Motor neuron (in vitro differentiated cells): ENCODE data around the gene PLAAT4. TPM values are rescaled to one million over a fixed set of nuclear protein-coding genes. Genes with fewer than 3 reads are reported as not detected.
"Not testable (repeated sequence)": the region's sequence is repeated elsewhere in the genome, so short reads cannot be mapped to it uniquely, and the experiment has no call there.

Source experiments
- ATAC-seq, 8 experiments: fragments of 200-7000 bp; cut with Tn5 transposase; replicated peaks in 6 of 8; 2 replicates each; pipeline ENCODE4 v1.8.0; 2021; ENCODE audit warnings: mild to moderate bottlenecking in 8 of 8, moderate library complexity in 8 of 8
- H3K27ac ChIP-seq, 2 donors: fragments of 250-450 bp; sonication (Bioruptor Pico); 2 replicates each; pipeline ENCODE4 v1.9.0; 2021; ENCODE audit warnings: antibody characterized with exemption in 2 of 2, mild to moderate bottlenecking in 2 of 2, moderate library complexity in 1 of 2
- H3K4me1 ChIP-seq, 2 donors: fragments of 250-450 bp; sonication (Bioruptor Pico); replicated peaks in 1 of 2; 2 replicates each; pipeline ENCODE4 v1.6.1; 2021; ENCODE audit warnings: antibody characterized with exemption in 2 of 2, mild to moderate bottlenecking in 2 of 2, moderate library complexity in 1 of 2
- H3K4me3 ChIP-seq, 5 donors: fragments of 250-450 bp; sonication (Bioruptor Pico); 2 replicates each; pipeline ENCODE4 v1.9.0; 2021; ENCODE audit warnings: antibody characterized with exemption in 5 of 5, mild to moderate bottlenecking in 5 of 5, moderate library complexity in 4 of 5
- WGBS, 10 experiments: fragments of 450-650 bp; shearing (Covaris generic); methylation state at CpG; one replicate each; pipeline ENCODE4 v1.0.0; 2022; 5-methylcytosine and 5-hydroxymethylcytosine counted together
- in situ Hi-C, 9 experiments: fragments of 400-800 bp; cut with MboI; loops; one replicate each; pipeline ENCODE4 v1.15.0; 2021; ENCODE audit warnings: low sequenced_read_pairs in 9 of 9, low pct_unique_long_range_greater_than_20kb in 2 of 9; ENCODE audit not compliant: unreplicated experiment in 9 of 9
- total RNA-seq, 8 experiments: library from RNA; unstranded; fragments of 300-600 nt; gene quantifications; 2 replicates each; pipeline versions ENCODE4 v1.2.3 to v1.2.4, GENCODE V29; 2022

The PLAAT4 gene
- total RNA-seq, 8 experiments from 2014 or later = 0.58 to 655 (median 64.3) TPM; not detected in 2

DNA sequence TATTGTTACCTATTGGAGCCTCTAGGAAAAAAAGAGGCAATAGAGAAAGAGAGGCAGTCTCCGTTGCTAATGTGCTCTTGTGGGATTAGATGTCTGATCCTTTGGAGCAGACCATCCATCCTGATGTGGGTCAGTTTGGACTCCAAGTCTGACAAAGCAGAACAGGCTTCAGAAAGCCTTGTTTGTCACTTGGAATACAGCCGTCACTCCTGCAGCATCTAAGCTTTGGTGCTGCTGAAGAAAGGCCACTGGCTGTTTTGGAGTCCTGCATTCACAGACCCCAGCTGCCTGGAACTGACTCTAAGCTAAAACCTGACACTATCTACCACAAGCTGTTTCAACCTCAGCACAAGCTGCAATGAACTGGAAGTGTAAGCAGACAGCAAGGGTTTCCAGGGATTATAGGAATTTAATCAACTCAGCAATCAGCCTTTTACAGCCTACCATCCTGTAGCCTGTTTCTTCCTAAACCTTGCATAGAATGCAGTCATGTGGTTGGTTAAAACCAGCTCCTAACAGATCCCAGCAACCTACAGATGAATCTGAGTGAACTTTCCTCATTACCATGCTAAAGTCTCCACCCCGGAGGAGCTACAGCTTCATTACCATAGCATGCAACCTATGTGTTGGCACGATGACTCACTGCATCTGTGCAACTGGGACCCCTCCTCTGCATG lies 3.7 kb upstream of the PLAAT4 start:
- peaks cover 59 to 62% of the 10 kb centered on the region in 2 donors for H3K4me1 ChIP-seq
- peak; percentile 1 to 76 (median 62) for ATAC-seq
- no peak overlapping the region for H3K4me3 ChIP-seq
- WGBS, 10 experiments = 7 to 83% (median 18%) methylated on average over 1 to 3 of the region's 4 CpGs; no CpG with 5 or more reads in 2 of the 10 experiments
- in situ Hi-C loops = no loop called here
- peak overlapping the region; percentile 17 to 77 for H3K27ac ChIP-seq

DNA sequence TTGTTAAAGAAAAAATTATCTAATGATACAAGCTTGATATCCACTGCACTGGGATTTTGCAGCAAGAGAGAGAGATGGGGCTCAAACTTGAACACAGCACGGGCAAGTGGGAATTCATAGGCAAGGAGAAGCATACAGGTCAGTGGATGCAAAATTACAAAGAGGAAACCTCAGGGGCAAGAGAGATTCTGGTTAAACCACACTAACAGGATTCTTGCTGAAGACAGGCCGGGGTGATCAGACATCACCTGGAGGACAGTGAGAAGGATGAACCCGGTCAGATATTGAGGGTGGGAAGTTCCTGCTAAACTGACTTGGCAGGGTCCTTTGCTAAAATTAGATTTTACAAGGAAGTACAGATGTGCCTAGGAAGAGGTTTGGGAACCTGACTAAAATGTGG lies 2.5 kb upstream of the PLAAT4 start:
- ATAC-seq = no peak
- Histone ChIP-seq H3K4me1 (peaks cover 50 to 52% of the 10 kb centered on the region in 2 donors), H3K4me3 (no peak overlapping the region), H3K27ac (no peak overlapping the region)
- 70 to 100% (median 96%) methylated on average over 1 to 3 of the region's 3 CpGs; no CpG with 5 or more reads in 2 of the 10 experiments for WGBS, 10 experiments
- in situ Hi-C loops = no loop called here

GRCh38 chr11:63534895-63535461 lies 1.6 kb upstream of the PLAAT4 start:
- no peak overlapping the region for H3K4me3 ChIP-seq
- 69 to 100% (median 89%) methylated on average over 1 to 5 of the region's 5 CpGs; no CpG with 5 or more reads in 2 of the 10 experiments for WGBS, 10 experiments
- no peak overlapping the region for H3K27ac ChIP-seq
- peaks cover 41 to 43% of the 10 kb centered on the region in 2 donors for H3K4me1 ChIP-seq
- in situ Hi-C loops = no loop called here
- no peak for ATAC-seq

GRCh38 chr11:63535734-63536133 lies 874 bp upstream of the PLAAT4 start:
- WGBS, 10 experiments = 100% methylated on average over 1 of the region's 1 CpG; no CpG with 5 or more reads in 7 of the 10 experiments
- H3K27ac ChIP-seq = no peak overlapping the region
- no peak for ATAC-seq
- peaks cover 37 to 39% of the 10 kb centered on the region in 2 donors for H3K4me1 ChIP-seq
- in situ Hi-C loops = no loop called here
- H3K4me3 ChIP-seq = no peak overlapping the region

DNA sequence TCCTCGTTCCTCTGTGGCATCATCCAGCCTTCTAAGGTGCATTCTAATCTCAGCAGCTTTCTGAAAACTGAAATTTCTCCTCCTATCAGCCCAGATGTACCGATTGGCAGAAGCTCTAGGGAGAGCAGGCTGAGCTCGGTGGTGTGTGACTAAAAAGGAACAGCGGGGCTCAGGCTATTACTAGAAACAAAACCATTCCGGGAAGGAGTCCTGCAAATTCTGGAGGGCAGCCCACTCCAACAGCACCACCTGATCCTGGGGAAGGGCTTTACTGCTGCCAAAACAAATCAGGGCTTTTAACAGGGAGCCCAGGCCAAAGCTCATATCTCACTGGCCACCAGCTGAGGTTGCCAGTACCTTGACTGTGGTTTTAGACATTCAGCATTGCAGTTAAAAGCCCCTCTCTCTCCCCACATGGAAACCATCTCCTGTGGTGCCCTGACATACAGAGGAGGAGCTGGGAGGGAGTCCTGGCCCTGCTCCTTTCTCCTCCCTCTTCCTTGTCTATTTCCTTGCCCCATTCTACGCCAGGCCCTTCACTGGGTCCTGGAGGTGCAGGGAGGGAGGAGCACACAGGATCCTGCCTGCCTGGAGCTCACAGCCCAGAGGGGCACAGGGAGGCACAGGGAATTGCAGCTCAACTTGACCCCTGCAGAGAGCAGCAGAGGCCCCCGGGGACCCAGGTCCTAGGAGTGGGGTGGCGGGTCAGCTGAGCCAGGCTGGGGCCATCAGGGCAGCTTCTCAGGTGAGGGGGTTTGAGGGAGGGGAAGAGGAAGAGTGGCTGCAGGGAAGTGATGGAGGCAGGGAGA lies 889 bp downstream of the PLAAT4 start:
- whole genome bisulfite sequencing, 10 experiments = 17 to 89% (median 50%) methylated on average over 1 to 6 of the region's 8 CpGs; no CpG with 5 or more reads in 4 of the 10 experiments
- Histone ChIP-seq H3K4me3 (no peak overlapping the region), H3K4me1 (peaks cover 19 to 25% of the 10 kb centered on the region in 2 donors), H3K27ac (no peak overlapping the region)
- in situ Hi-C loops = no loop called here
- peak in 4 of 8 experiments; percentile 19 to 70 (median 46) for ATAC-seq

GRCh38 chr11:63542506-63542905 lies 5.9 kb downstream of the PLAAT4 start:
- in situ Hi-C loops, H3K4me3 ChIP-seq, ATAC-seq, H3K27ac ChIP-seq: not testable (repeated sequence)
- 8 to 100% (median 63%) methylated on average over 1 to 2 of the region's 2 CpGs; no CpG with 5 or more reads in 1 of the 10 experiments for WGBS, 10 experiments
- peaks cover 1 to 16% of the 10 kb centered on the region in 2 donors for H3K4me1 ChIP-seq

DNA sequence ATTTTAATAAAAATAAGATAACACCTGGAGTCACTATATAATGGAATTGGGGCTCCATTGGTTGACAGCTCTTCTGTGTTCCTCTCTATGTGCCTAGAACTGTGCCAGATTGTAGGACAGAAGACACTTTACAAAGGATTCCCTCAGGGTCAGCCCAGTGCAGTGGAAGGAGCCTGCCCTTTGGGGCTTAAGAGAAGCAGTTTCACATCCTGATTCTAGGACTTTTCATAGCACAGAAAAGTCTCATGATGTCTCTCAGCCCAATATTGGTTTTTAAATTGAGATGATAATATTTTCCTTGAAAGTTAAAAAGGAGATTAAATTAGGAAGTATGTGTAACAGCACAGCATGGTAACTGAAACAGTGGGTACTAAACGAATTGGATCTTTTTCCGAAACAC lies 7.1 kb downstream of the PLAAT4 start:
- Histone ChIP-seq H3K4me3 (no peak overlapping the region), H3K27ac (no peak overlapping the region), H3K4me1 (peaks cover 0 to 14% of the 10 kb centered on the region in 2 donors)
- WGBS, 10 experiments = 67 to 100% (median 96%) methylated on average over 1 to 2 of the region's 2 CpGs; no CpG with 5 or more reads in 4 of the 10 experiments
- no peak for ATAC-seq
- in situ Hi-C loops = no loop called here

DNA sequence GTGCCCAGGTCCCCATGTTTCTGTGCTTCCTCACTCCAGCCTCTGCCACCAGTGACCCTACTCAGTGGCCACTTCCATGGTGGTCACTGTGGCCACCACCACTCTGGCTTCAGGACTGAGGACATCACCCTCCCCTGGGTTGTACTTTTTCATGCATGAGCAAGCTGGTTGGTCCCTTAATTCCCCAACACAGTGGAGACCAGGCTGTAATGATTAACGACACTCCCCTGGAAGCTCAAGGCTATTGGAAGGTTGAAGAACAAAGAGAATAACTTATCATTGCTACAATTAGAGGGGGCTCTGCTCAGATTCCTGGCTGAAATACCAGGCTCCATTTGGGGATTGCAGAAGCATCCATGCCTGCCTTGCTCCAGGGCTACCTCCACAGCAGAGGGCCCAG lies 10.5 kb downstream of the PLAAT4 start:
- Histone ChIP-seq H3K4me1 (peaks cover 0 to 12% of the 10 kb centered on the region in 2 donors), H3K4me3 (no peak overlapping the region), H3K27ac (peak overlapping the region in 1 of 2 donors; percentile 41)
- peak in 1 of 8 experiments; percentile 14 for ATAC-seq
- 0 to 20% (median 20%) methylated on average over 1 of the region's 1 CpG; no CpG with 5 or more reads in 7 of the 10 experiments for WGBS, 10 experiments
- in situ Hi-C loops = no loop called here

GRCh38 chr11:63548178-63548577 lies 11.6 kb downstream of the PLAAT4 start:
- WGBS, 10 experiments = 40 to 100% (median 88%) methylated on average over 1 to 4 of the region's 4 CpGs; no CpG with 5 or more reads in 1 of the 10 experiments
- in situ Hi-C loops = no loop called here
- Histone ChIP-seq H3K4me3 (no peak overlapping the region), H3K27ac (no peak overlapping the region), H3K4me1 (peaks cover 0 to 12% of the 10 kb centered on the region in 2 donors)
- no peak for ATAC-seq

DNA sequence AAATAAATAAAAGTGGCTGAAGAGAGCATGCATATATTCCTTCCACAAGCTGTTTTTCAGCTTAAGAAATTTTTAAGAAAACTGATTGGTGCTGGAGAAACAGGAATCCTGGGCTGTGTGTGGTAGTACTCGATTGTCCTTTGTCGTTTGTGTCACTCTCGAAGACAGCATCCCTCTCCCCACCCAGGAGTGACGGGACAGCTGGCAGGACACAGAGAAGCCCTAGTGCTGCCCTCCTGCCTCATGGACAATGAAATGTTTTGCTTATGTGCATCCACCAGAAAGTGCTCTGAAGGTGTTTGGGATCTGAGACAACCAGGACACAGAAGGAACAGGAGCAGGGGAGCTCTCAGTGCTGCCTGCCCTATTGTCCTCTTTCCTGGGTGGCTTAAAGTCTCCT lies 12.8 kb downstream of the PLAAT4 start:
- in situ Hi-C loops = no loop called here
- ATAC-seq = no peak
- no peak overlapping the region for H3K27ac ChIP-seq

GRCh38 chr11:63550156-63550700 lies 13.6 kb downstream of the PLAAT4 start:
- ATAC-seq, in situ Hi-C loops, H3K4me3 ChIP-seq, H3K27ac ChIP-seq: not testable (repeated sequence)
- 80 to 100% methylated on average over 1 to 4 of the region's 31 CpGs; no CpG with 5 or more reads in 8 of the 10 experiments for WGBS, 10 experiments
- H3K4me1 ChIP-seq = peaks cover 4 to 29% of the 10 kb centered on the region in 2 donors

More for the DNA sequence above, 12.8 kb downstream of the PLAAT4 start:
- Histone ChIP-seq H3K4me3 (no peak overlapping the region), H3K4me1 (peaks cover 0 to 22% of the 10 kb centered on the region in 2 donors)
- WGBS, 10 experiments = 25 to 100% (median 83%) methylated on average over 1 to 4 of the region's 4 CpGs; no CpG with 5 or more reads in 5 of the 10 experiments

DNA sequence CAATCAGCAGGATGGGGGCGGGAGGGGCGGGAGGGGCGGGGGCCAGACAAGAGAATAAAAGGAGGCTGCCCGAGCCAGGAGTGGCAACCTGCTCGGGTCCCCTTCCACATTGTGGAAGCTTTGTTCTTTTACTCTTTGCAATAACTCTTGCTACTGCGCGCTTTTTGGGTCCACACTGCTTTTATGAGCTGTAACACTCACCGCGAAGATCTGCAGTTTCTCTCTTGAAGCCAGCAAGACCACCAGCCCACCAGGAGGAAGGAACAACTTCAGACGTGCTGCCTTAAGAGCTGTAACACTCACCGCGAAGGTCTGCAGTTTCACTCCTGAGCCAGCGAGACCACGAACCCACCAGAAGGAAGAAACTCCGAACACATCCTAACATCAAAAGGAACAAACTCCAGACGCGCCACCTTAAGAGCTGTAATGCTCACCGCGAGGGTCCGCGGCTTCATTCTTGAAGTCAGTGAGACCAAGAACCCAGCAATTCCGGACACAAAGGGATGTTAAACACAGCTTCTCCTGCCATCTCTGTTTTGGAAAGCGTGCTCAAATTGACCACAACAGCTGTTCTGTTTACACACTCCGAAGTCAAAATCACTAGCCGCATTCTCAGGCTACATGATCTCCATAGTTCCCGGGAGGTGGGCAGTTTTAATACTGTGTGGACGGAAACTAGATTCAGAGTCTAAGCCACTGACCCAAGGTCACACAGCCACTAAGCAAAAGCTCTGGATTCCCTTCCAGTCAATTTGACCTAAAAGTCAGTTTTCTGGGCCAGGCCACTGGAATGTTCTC lies 14.7 kb downstream of the PLAAT4 start:
- Histone ChIP-seq H3K27ac (no peak overlapping the region), H3K4me1 (peaks cover 4 to 29% of the 10 kb centered on the region in 2 donors), H3K4me3 (no peak overlapping the region)
- ATAC-seq = no peak
- 57 to 100% (median 89%) methylated on average over 2 to 18 of the region's 27 CpGs; no CpG with 5 or more reads in 2 of the 10 experiments for WGBS, 10 experiments
- in situ Hi-C loops = no loop called here
